Endothelial cell of umbilical vein (primary cell): Measurements from ENCODE around the gene SLC38A8. TPM values are rescaled to one million over a fixed set of nuclear protein-coding genes. Genes with fewer than 3 reads are reported as not detected.

ENCODE experiments used
- BruUV-seq: library from RNA; stranded (reverse); fragments of 400-500 nt; replicated peaks from 2 replicates; lab custom pipeline; 2021; lab: Mats Ljungman, UMichigan
- CTCF ChIA-PET: fragments of 300-600, 350-600 bp; sonication (Branson Sonifier 250); formaldehyde crosslinking; loops from one replicate; lab custom pipeline; 2021; ENCODE audit warnings: antibody characterized with exemption, inconsistent platforms; lab: Charles Lee
- POLR2A ChIA-PET: fragments of 300-600, 350-600 bp; sonication (Branson Sonifier 250); formaldehyde crosslinking; loops from one replicate; lab custom pipeline; 2021; ENCODE audit warnings: antibody characterized with exemption, inconsistent platforms; lab: Charles Lee
- DNase-seq: peaks from one replicate; pipeline ENCODE4 v3.0.0-alpha.2; 2011; ENCODE audit warnings: low read depth, low spot score
- FAIRE-seq: peaks from 2 replicates; lab custom pipeline; 2011; peaks lifted over from hg19 to GRCh38; lab: Jason Lieb, UNC
- H2AFZ ChIP-seq: 2 replicates; pipeline ENCODE4 v1.6.0; 2012; ENCODE audit warnings: low read depth, low read length, control low read depth, inconsistent platforms
- H3K27ac ChIP-seq: 2 replicates; pipeline ENCODE4 v1.5.1; 2011; ENCODE audit warnings: low read depth, mild to moderate bottlenecking, control low read depth, low read length, moderate library complexity; ENCODE audit not compliant: insufficient read depth
- H3K27me3 ChIP-seq, 2 experiments: 2 replicates each; pipeline versions ENCODE4 v1.6.0 to v1.6.1; 2011; ENCODE audit warnings: low read length in 2 of 2, mixed read lengths in 1 of 2; ENCODE audit not compliant: control insufficient read depth in 2 of 2, insufficient read depth in 2 of 2
- H3K36me3 ChIP-seq, 2 experiments: 2 replicates in 1 of 2; 3 replicates in 1 of 2; pipeline ENCODE4 v1.5.1; 2011; ENCODE audit warnings: low read length in 2 of 2, mild to moderate bottlenecking in 1 of 2, moderate library complexity in 1 of 2; ENCODE audit not compliant: control insufficient read depth in 2 of 2, insufficient read depth in 2 of 2; ENCODE audit errors: extremely low read depth in 1 of 2
- H3K4me1 ChIP-seq: 3 replicates; pipeline ENCODE4 v1.5.1; 2011; ENCODE audit warnings: mild to moderate bottlenecking, low read length; ENCODE audit not compliant: control insufficient read depth, insufficient read depth; ENCODE audit errors: extremely low read depth
- H3K4me2 ChIP-seq: 2 replicates; pipeline ENCODE4 v1.6.1; 2011; ENCODE audit warnings: low read length, control low read depth, mixed read lengths; ENCODE audit not compliant: insufficient read depth
- H3K4me3 ChIP-seq, 3 experiments: fragments of 200-600 bp in 1 of 3; sonication (generic), shearing (Covaris generic) in 1 of 3; replicated peaks in 1 of 3; 2 replicates each; pipeline ENCODE4 v1.5.1; 2011 to 2016; ENCODE audit warnings: control low read depth in 3 of 3, low read length in 3 of 3, mild to moderate bottlenecking in 2 of 3, inconsistent platforms in 1 of 3, low read depth in 1 of 3, moderate library complexity in 1 of 3; ENCODE audit not compliant: insufficient read depth in 1 of 3
- H3K79me2 ChIP-seq: 2 replicates; pipeline ENCODE4 v1.6.0; 2012; ENCODE audit warnings: low read length, inconsistent platforms; ENCODE audit not compliant: control insufficient read depth, insufficient read depth
- H3K9ac ChIP-seq: replicated peaks from 2 replicates; pipeline ENCODE3; 2011; ENCODE audit warnings: low read length, control low read depth; ENCODE audit not compliant: insufficient read depth; ENCODE audit errors: extremely low read depth
- H3K9me1 ChIP-seq: replicated peaks from 3 replicates; pipeline ENCODE4 v1.6.0; 2011; ENCODE audit warnings: mild to moderate bottlenecking, low read length; ENCODE audit not compliant: control insufficient read depth, insufficient read depth; ENCODE audit errors: extremely low read depth
- H3K9me3 ChIP-seq: replicated peaks from 2 replicates; pipeline ENCODE4 v1.5.1; 2012; ENCODE audit warnings: low read length, inconsistent platforms; ENCODE audit not compliant: control insufficient read depth, insufficient read depth
- H4K20me1 ChIP-seq: replicated peaks from 2 replicates; pipeline ENCODE3; 2011; ENCODE audit warnings: mild to moderate bottlenecking, low read length; ENCODE audit not compliant: control insufficient read depth, insufficient read depth; ENCODE audit errors: extremely low read depth
- EZH2 ChIP-seq: IDR thresholded peaks from 2 replicates; pipeline ENCODE4 v1.6.1; 2012; ENCODE audit warnings: borderline replicate concordance, low read depth, mild to moderate bottlenecking, moderate library complexity, low read length, inconsistent platforms; ENCODE audit not compliant: severe bottlenecking
- FOS ChIP-seq: IDR thresholded peaks from 2 replicates; pipeline ENCODE4 v1.6.1; 2011; ENCODE audit warnings: mild to moderate bottlenecking, low read length, moderate library complexity, borderline replicate concordance; ENCODE audit not compliant: insufficient read depth
- GATA2 ChIP-seq: IDR thresholded peaks from 2 replicates; pipeline ENCODE4 v1.7.0; 2011; ENCODE audit warnings: low read depth, mild to moderate bottlenecking, moderate library complexity, mixed read lengths, low read length; ENCODE audit not compliant: insufficient read length, insufficient read depth
- JUN ChIP-seq: IDR thresholded peaks from 2 replicates; pipeline ENCODE4 v1.6.1; 2011; ENCODE audit warnings: borderline replicate concordance, low read depth; ENCODE audit not compliant: insufficient read length, insufficient read depth
- MYC ChIP-seq: IDR thresholded peaks from one replicate; pipeline ENCODE4 v1.6.1; 2011; ENCODE audit warnings: mild to moderate bottlenecking, low read depth, low read length
- POLR2A ChIP-seq: IDR thresholded peaks from 2 replicates; pipeline ENCODE4 v1.6.1; 2012; ENCODE audit warnings: low read depth, mild to moderate bottlenecking, control low read depth, low read length
- POLR2AphosphoS5 ChIP-seq: IDR thresholded peaks from 2 replicates; pipeline ENCODE4 v1.6.1; 2012; ENCODE audit warnings: low read depth, mild to moderate bottlenecking, control low read depth, low read length, moderate library complexity; ENCODE audit not compliant: insufficient read depth
- dilution Hi-C: fragments of 300-500 bp; cut with MboI; formaldehyde crosslinking; loops from one replicate; pipeline ENCODE4 v1.15.0; 2019; ENCODE audit warnings: low sequenced_read_pairs; ENCODE audit not compliant: extremely low pct_ligation_motif_present
- intact Hi-C: fragments of 100-400 bp; cut with micrococcal nuclease; formaldehyde crosslinking; loops from one replicate; pipeline ENCODE4 v1.10.0; 2022
- polyA plus RNA-seq, 4 experiments: library from polyadenylated mRNA; depleted of rRNA in 3 of 4; stranded (reverse) in 3 of 4; unstranded in 1 of 4; fragments of >200 nt; gene quantifications; 2 replicates each; pipeline versions ENCODE4 v1.2.1 to v1.2.3, GENCODE V29; 2011 to 2012; ENCODE audit warnings: missing spikeins in 1 of 4
- total RNA-seq: library from RNA; stranded (reverse); gene quantifications from 2 replicates; pipeline ENCODE4 v1.2.3, GENCODE V29; 2021
- TF ChIP-seq, protein P1 (sequence below): IDR thresholded peaks from 2 replicates; pipeline ENCODE4 v1.6.1; 2011; ENCODE audit not compliant: insufficient read depth, insufficient read length
- TF ChIP-seq, protein P2 (sequence below), 2 donors: IDR thresholded peaks; 1 replicate in 1 of 2; 2 replicates in 1 of 2; pipeline ENCODE4 v1.5.1; 2011; ENCODE audit warnings: low read length in 2 of 2, mild to moderate bottlenecking in 2 of 2, moderate library complexity in 2 of 2, control low read depth in 1 of 2, inconsistent platforms in 1 of 2, low read depth in 1 of 2; ENCODE audit not compliant: insufficient read depth in 1 of 2; ENCODE audit errors: extremely low read depth in 1 of 2

Gene SLC38A8
- total and polyA plus RNA-seq, 2 donors (not counting 3 experiments of a cell fraction or from before 2014, with no cell fraction given), result not detected

DNA sequence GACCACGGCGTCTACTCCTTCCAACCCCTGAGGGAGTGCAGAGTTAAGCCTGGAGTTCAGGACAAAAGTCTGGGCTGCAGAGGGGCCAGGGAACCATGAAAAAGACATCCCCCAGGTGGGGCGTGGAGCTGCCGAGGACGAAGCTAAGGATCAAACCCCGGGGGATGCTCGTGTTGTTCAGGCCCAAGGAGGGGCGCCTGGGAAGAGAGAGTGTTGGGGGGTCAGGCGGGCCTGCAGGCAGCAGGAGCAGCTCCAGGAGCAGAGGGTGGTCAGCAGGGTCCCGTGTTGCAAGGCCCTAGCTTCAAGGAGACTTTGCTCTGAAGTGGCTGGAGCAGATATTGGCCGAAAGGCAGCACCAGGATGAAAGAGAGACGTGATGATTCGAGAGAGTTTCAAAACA lies 47.9 kb downstream of the SLC38A8 start:
- Histone ChIP-seq H3K4me2 (no peak overlapping the region), H3K9me1 (no peaks in the 10 kb centered on the region), H3K9ac (no peak overlapping the region), H3K27ac (no peak overlapping the region), H3K9me3 (no peaks in the 10 kb centered on the region), H3K36me3 (no peaks in the 10 kb centered on the region), H3K27me3 (no peaks in the 10 kb centered on the region), H3K79me2 (no peaks in the 10 kb centered on the region), H2AFZ (no peak overlapping the region), H3K4me3 (no peak overlapping the region), H3K4me1 (no peaks in the 10 kb centered on the region), H4K20me1 (no peaks in the 10 kb centered on the region)
- DNase-seq (no peak), FAIRE-seq (no peak)
- intact Hi-C loops, result no loop called here
- dilution Hi-C loops, result no loop called here
- no TSS peak for BruUV-seq
- no peak for TF ChIP-seq GATA2
- TF ChIP-seq, protein P1, sequence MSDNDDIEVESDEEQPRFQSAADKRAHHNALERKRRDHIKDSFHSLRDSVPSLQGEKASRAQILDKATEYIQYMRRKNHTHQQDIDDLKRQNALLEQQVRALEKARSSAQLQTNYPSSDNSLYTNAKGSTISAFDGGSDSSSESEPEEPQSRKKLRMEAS, result no peak
- no peak for TF ChIP-seq JUN
- TF ChIP-seq, protein P2, sequence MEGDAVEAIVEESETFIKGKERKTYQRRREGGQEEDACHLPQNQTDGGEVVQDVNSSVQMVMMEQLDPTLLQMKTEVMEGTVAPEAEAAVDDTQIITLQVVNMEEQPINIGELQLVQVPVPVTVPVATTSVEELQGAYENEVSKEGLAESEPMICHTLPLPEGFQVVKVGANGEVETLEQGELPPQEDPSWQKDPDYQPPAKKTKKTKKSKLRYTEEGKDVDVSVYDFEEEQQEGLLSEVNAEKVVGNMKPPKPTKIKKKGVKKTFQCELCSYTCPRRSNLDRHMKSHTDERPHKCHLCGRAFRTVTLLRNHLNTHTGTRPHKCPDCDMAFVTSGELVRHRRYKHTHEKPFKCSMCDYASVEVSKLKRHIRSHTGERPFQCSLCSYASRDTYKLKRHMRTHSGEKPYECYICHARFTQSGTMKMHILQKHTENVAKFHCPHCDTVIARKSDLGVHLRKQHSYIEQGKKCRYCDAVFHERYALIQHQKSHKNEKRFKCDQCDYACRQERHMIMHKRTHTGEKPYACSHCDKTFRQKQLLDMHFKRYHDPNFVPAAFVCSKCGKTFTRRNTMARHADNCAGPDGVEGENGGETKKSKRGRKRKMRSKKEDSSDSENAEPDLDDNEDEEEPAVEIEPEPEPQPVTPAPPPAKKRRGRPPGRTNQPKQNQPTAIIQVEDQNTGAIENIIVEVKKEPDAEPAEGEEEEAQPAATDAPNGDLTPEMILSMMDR (IDR thresholded peaks at IDR 0.05; ENCODE audit: extremely low read depth in 1 of 2, insufficient read depth in 1 of 2, low read depth in 1 of 2, low read length in 2 of 2), result no peak
- no peak for TF ChIP-seq EZH2
- no peak for TF ChIP-seq POLR2A
- TF ChIP-seq FOS, result no peak
- no peak for TF ChIP-seq POLR2AphosphoS5
- no peak for TF ChIP-seq MYC
- ChIA-PET POLR2A (no interaction called here), CTCF (interaction anchor here (1.3 kb wide), 1 partner anchor 12 kb away, joined by 3 read pairs; no protein-coding TSS in a partner anchor)
